ENCODE data around the gene SGTA.
"Not testable (repeated sequence)": the region's sequence is repeated elsewhere in the genome, so short reads cannot be mapped to it uniquely, and the experiment has no call there.

Gene SGTA

GRCh38 chr19:2792666-2793065, 9.6 kb upstream of the SGTA start:
- not testable (repeated sequence) for DNase-seq

GRCh38 chr19:2791876-2792275, 8.8 kb upstream of the SGTA start:
- no peak for DNase-seq

GRCh38 chr19:2791440-2791839, 8.4 kb upstream of the SGTA start:
- DNase-seq: no peak

GRCh38 chr19:2790557-2791271, 7.6 kb upstream of the SGTA start:
- no peak for DNase-seq

- no peak for DNase-seq
Observed at GRCh38 chr19:2790194-2790556, 7.1 kb upstream of the SGTA start.

- DNase-seq: no peak
Observed at GRCh38 chr19:2788237-2788636, 5.2 kb upstream of the SGTA start.

- no peak for DNase-seq
Observed at GRCh38 chr19:2787115-2787514, 4.0 kb upstream of the SGTA start.

GRCh38 chr19:2785244-2785997, 2.3 kb upstream of the SGTA start, which contains the start of gene THOP1:
Gene THOP1, plus strand, starts transcription at chr19:2785503. Its CDS starts 160 bp downstream, at chr19:2785663.
- peak; percentile 98 for DNase-seq

- no peak for DNase-seq
Observed at GRCh38 chr19:2783781-2784145, 690 bp upstream of the SGTA start.

- no peak for DNase-seq
Observed at GRCh38 chr19:2782329-2782935, 641 bp downstream of the SGTA start.

GRCh38 chr19:2780284-2780683, 2.8 kb downstream of the SGTA start:
- DNase-seq: no peak

- DNase-seq: no peak
Observed at GRCh38 chr19:2779121-2779740, 3.8 kb downstream of the SGTA start.

GRCh38 chr19:2777952-2778683, 5.0 kb downstream of the SGTA start:
- DNase-seq: no peak

- DNase-seq: peak; percentile 38
Observed at GRCh38 chr19:2775556-2776430, 7.3 kb downstream of the SGTA start.

- no peak for DNase-seq
Observed at GRCh38 chr19:2774953-2775555, 8.0 kb downstream of the SGTA start.

GRCh38 chr19:2774083-2774679, 8.9 kb downstream of the SGTA start:
- no peak for DNase-seq

- DNase-seq: no peak
Observed at GRCh38 chr19:2771786-2772674, 11.0 kb downstream of the SGTA start.

GRCh38 chr19:2770055-2771013, 12.7 kb downstream of the SGTA start:
- no peak for DNase-seq

GRCh38 chr19:2769218-2769617, 13.9 kb downstream of the SGTA start:
- DNase-seq: no peak
